Muscle layer of duodenum (tissue), 2 donors: Measurements from ENCODE around the gene ITSN1.

ENCODE experiments used
- H3K27ac ChIP-seq: one replicate; pipeline ENCODE4 v1.7.0; 2013; ENCODE audit warnings: mild to moderate bottlenecking, low read length
- H3K27me3 ChIP-seq: one replicate; pipeline ENCODE4 v1.7.0; 2013; ENCODE audit warnings: low read depth, mild to moderate bottlenecking, control low read depth, low read length
- H3K36me3 ChIP-seq, 2 donors: one replicate each; pipeline ENCODE4 v1.7.0; 2013; ENCODE audit warnings: low read length in 2 of 2, control low read depth in 1 of 2, mild to moderate bottlenecking in 1 of 2; ENCODE audit not compliant: insufficient read depth in 2 of 2, control insufficient read depth in 1 of 2
- H3K4me1 ChIP-seq, 2 donors: one replicate each; pipeline ENCODE4 v1.7.0; 2013; ENCODE audit warnings: low read length in 2 of 2, mild to moderate bottlenecking in 2 of 2, control low read depth in 1 of 2, moderate library complexity in 1 of 2; ENCODE audit not compliant: insufficient read depth in 2 of 2, control insufficient read depth in 1 of 2
- H3K4me3 ChIP-seq, 2 donors: one replicate each; pipeline ENCODE4 v1.7.0; 2013; ENCODE audit warnings: low read length in 2 of 2, low read depth in 1 of 2, mild to moderate bottlenecking in 1 of 2
- H3K9me3 ChIP-seq, 2 donors: one replicate each; pipeline ENCODE4 v1.7.0; 2013; ENCODE audit warnings: low read length in 2 of 2, control low read depth in 1 of 2, mild to moderate bottlenecking in 1 of 2; ENCODE audit not compliant: control insufficient read depth in 1 of 2
- donor health status: healthy.

The ITSN1 gene

DNA sequence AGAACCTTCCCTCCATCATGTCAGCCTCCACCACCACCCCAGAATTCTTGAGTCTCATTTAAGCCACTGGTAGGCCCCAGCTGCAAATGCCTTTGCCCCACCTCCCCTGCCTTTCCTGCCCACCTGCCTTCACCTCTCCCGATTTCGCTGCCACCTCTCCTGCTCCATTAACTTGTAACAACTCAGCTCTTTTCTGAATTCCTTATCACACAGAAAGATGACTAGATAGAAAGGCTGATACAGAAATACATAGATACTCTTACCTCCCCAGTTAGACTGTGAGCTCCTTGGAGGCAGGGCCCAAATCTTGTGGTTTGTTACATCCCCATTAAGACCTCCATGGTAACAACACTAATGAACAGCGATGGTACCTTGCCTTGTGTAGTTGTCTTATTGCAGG lies 203.8 kb downstream of the ITSN1 start:
- Histone ChIP-seq H3K4me1 (peaks cover 4 to 15% of the 10 kb centered on the region in 2 donors), H3K27ac (no peak overlapping the region), H3K9me3 (no peaks in the 10 kb centered on the region), H3K4me3 (no peak overlapping the region), H3K36me3 (no peaks in the 10 kb centered on the region), H3K27me3 (no peaks in the 10 kb centered on the region)

DNA sequence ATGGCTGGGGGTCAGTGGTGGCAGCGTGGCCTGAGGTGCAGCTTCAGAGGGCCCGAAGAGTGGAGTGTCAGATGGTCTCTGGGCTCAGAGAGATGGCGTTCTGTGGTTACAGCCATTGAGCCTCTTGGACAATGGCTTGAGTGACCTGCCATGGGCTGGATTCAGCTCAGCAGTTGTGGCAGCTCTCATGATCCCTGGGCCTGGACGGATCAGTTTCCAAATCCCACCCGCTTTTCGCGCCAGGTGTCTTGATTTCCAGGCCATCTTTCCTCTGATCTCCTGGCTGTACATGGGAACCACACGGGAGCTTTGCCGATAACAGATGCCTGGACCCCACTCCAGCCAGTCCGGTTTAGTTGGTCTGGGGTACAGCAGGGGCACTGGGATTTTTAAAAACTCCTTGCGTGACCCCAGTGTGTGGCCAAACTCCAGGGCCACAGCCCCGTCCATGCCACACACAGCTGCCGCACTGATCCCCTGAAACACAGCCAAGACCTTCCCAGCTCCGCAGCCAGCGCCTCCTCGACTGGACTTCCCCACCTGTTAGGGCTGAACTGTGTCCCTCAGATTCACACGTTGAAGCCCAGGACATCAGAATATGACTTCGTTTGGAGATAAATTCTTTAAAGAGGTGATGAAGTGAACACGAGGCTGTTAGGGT lies 205.4 kb downstream of the ITSN1 start:
- Histone ChIP-seq H3K27ac (no peak overlapping the region), H3K9me3 (no peaks in the 10 kb centered on the region), H3K27me3 (no peaks in the 10 kb centered on the region), H3K4me1 (peaks cover 4 to 14% of the 10 kb centered on the region in 2 donors), H3K36me3 (no peaks in the 10 kb centered on the region), H3K4me3 (no peak overlapping the region)

DNA sequence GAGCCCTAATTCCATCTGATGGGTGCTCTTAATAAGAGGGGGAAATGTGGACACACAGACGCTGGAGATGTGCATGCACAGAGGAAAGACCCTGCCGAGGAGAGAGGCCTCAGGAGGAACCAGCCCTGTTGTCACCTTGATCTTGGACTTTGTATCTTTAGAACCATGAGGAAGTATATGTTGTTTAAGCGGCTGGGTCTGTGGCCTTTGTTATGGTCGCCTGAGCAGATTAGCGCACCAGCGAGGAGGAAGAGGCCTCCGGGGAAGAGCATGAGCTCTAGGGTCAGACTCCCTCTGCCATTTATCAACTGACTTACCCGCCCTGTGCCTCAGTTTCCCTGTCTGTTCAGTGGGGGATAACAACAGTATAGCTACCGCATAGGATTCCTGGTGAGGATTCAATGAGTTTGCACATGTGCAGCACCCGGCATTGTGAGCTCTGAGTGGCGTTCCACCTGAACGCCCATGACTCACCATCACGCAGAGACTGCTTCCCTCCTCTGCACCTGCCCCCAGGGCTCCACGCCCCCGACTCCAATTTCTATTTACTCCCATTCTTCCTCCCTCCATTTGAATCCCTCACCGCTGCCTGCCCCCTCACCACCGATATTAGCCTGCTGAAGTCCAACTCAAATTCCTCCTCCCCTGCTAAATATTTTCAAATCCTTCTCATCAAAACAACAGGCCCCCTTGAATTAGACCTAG lies 206.1 kb downstream of the ITSN1 start:
- no peak overlapping the region for H3K4me3 ChIP-seq
- H3K9me3 ChIP-seq: no peaks in the 10 kb centered on the region
- peaks cover 3 to 11% of the 10 kb centered on the region in 2 donors for H3K4me1 ChIP-seq
- H3K27ac ChIP-seq: no peak overlapping the region
- no peaks in the 10 kb centered on the region for H3K27me3 ChIP-seq
- no peaks in the 10 kb centered on the region for H3K36me3 ChIP-seq

DNA sequence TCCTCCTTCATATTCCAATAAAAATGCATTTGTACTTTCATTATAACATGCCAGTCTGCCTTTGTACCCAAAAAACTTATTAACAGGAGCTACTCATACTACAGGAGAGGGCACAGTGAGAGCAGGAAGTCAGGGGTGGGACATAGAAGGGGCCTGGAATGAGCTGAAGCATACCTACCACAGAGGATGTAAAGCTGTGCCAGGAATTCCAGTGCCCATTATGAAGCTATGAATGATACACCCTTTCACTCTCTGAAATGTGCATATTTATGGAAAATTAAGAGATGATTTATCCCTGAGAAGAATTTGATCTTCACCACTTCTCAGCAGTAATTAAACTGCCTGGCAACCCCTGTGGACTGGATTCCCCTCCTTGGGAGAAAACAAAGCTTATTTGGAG lies 207.5 kb downstream of the ITSN1 start:
- H3K27me3 ChIP-seq: no peaks in the 10 kb centered on the region
- H3K9me3 ChIP-seq: no peaks in the 10 kb centered on the region
- H3K4me3 ChIP-seq: no peak overlapping the region
- H3K4me1 ChIP-seq: no peaks in the 10 kb centered on the region
- H3K27ac ChIP-seq: no peak overlapping the region
- H3K36me3 ChIP-seq: no peaks in the 10 kb centered on the region

DNA sequence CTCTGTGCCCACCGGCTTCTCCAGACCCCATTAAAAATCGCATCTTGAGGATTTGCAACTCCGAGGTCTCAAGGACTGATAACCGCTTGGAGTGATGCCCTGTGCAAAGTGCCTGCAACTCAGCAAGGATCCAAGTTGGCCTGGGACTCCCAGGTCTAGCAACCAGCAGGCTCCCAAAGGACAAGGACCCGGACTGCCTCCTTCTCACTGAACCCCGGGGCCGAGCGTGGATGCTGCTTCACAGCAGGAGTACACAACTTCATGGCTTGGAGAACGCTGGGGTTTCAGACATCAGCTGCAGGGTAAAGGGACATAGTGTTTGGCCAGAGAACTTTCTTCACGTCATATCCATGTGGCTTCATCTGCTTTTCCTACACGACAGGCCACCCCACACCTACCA lies 208.1 kb downstream of the ITSN1 start:
- no peak overlapping the region for H3K4me3 ChIP-seq
- no peaks in the 10 kb centered on the region for H3K27me3 ChIP-seq
- no peak overlapping the region for H3K27ac ChIP-seq
- H3K36me3 ChIP-seq: no peaks in the 10 kb centered on the region
- H3K9me3 ChIP-seq: no peaks in the 10 kb centered on the region
- H3K4me1 ChIP-seq: no peaks in the 10 kb centered on the region

DNA sequence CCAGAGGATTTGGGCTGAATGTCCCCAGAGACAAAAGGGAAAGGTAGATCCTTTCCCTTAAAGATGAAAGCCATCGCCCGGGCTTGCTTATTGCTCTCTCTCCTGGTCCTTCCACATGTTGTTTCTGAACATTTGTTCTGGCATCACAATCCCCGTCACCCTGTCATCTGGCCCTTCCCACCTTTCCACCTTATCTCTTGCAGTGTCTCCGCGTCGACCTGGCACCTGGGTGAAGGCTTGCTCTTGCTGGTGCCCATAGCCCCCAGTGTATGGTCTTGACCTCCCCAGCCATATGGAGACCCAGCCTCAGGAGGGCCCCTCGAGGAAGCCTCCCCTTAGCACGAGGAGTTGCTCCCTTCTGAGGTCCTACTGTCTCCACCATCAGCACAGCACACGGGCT lies 208.7 kb downstream of the ITSN1 start:
- no peaks in the 10 kb centered on the region for H3K4me1 ChIP-seq
- no peak overlapping the region for H3K27ac ChIP-seq
- no peaks in the 10 kb centered on the region for H3K36me3 ChIP-seq
- H3K4me3 ChIP-seq: no peak overlapping the region
- H3K9me3 ChIP-seq: no peaks in the 10 kb centered on the region
- H3K27me3 ChIP-seq: no peaks in the 10 kb centered on the region

DNA sequence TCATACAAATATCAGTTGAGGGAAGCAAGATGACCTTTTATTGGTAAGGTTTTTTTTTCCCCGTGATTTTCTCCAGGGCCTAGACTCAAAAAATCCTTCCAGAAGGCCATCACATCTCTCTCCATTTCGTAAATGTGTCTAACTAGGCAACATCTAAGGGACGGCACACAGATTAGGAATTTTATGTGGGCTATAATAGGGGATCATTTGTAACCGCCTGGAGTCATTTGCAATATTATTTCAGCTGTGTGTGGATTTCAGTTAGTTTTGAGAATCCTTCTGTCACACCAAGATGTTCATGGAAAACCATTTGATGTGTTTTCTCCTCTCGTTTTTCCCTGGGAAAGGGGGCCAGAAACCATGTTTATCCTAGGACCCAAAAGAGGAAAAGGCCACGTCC lies 210.2 kb downstream of the ITSN1 start:
- no peak overlapping the region for H3K27ac ChIP-seq
- H3K36me3 ChIP-seq: no peaks in the 10 kb centered on the region
- H3K9me3 ChIP-seq: no peaks in the 10 kb centered on the region
- H3K27me3 ChIP-seq: no peaks in the 10 kb centered on the region
- H3K4me1 ChIP-seq: no peaks in the 10 kb centered on the region
- no peak overlapping the region for H3K4me3 ChIP-seq

DNA sequence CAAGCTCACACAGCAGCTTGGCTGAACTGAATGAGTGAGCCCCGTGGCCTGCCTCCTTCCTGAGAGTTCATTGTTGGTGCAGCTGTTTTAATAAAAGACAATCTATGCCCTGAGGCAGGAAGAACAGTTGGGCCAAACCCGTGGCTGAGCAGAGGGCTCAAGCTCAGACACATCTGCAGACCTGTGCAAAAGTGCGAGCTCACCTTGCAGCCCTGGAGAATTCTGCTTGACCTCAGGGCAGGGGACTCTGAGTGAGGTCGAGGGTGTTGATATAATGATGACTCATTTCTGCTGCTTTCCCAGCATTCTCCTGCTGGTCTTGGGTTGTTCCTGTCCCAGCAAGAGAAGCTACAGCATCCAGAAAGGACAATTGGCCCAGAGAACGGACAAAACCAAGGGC lies 212.3 kb downstream of the ITSN1 start:
- no peak overlapping the region for H3K4me3 ChIP-seq
- H3K27ac ChIP-seq: no peak overlapping the region
- H3K9me3 ChIP-seq: no peaks in the 10 kb centered on the region
- H3K27me3 ChIP-seq: no peaks in the 10 kb centered on the region
- H3K36me3 ChIP-seq: no peaks in the 10 kb centered on the region
- H3K4me1 ChIP-seq: no peaks in the 10 kb centered on the region

DNA sequence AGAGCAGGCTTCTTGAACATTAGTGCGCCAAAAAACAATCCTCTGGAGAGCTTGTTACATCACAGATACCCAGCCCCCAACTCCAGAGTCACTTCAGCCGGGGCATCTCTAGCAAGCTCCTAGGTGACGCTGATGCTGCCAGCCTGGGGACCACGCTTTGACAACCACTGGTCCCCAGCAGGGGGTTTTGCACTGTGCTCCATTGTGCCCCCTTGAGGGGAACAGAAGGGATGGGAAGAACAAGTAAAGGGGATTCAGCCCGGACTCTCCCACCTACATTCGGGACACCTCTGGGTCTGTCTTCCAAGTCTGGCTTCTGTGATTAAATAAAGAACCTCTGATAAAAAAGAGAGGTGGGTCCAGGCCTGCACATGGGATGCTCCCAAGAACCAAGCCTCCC lies 212.9 kb downstream of the ITSN1 start:
- H3K9me3 ChIP-seq: no peaks in the 10 kb centered on the region
- no peak overlapping the region for H3K27ac ChIP-seq
- H3K27me3 ChIP-seq: no peaks in the 10 kb centered on the region
- no peaks in the 10 kb centered on the region for H3K4me1 ChIP-seq
- no peaks in the 10 kb centered on the region for H3K36me3 ChIP-seq
- no peak overlapping the region for H3K4me3 ChIP-seq

DNA sequence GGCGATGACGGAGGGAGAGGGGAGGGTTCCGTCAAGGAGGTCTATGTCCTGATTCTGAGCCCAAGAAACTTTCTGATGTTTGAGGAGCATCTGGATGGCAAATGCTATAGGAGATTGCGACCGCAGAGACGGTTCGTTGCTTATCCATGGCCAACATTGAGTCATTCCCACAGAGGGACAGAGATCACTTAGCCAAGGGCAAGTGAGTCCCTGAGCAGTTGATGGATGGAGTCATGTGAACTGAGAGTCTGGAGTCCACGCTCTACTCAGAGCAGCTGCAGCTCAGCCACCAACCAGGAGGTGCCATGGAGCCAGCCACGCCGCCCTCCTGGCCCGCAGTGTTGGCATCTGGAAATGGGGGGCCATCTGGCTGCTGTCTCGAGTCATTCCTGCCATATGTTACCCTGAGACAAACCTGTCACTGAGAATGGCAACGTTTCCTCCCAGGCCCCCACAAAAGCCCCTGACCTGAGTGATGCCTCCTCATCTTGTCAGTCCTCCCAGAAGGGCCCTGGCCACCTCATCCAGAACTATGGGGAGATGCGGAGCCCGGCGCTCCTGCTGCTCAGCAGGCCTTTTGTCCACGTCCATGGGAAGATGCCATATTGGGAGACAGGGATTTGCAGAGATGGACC lies 214.7 kb downstream of the ITSN1 start:
- H3K36me3 ChIP-seq: no peaks in the 10 kb centered on the region
- no peaks in the 10 kb centered on the region for H3K9me3 ChIP-seq
- no peak overlapping the region for H3K27ac ChIP-seq
- H3K4me1 ChIP-seq: no peaks in the 10 kb centered on the region
- no peak overlapping the region for H3K4me3 ChIP-seq
- no peaks in the 10 kb centered on the region for H3K27me3 ChIP-seq

DNA sequence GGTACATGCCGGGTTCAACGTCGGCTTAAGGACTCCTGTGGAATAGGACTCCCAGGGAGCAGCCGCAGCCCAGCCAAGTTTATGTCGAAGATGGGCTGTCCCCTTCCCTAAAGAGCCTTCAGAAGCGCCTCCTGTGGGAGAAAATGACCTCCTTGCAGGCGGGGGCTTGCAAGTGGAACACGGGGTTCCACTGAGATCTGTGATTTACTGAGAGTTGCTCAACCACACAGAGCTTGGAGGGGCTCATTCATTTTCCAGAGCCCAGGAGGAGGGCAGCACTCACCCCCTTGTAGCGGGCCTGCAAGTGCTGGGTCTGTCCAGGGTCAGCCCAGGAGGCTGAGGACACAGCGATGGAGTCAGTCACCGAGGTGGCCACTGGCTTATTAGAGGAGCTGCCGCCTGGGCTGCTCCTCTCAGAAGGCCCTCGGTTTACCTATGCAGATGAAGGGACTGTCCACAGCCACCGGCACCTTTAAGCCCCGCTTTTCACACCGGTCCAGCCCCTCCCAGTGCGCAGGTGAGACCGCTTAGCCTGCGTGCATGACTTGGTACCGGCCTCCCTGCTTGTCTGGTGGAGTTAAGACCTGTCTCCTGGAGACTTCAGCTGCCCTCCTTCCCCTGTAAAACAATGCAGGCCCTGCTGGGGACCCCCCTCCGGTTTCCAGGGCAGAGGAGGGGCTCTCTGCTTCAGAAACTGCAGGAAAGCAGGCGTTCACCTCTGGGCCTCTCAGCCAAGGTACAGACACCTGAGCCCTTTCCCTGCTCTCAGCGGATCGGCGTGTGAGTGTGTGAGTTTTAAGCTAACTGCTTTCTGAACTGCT lies 215.8 kb downstream of the ITSN1 start:
- Histone ChIP-seq H3K36me3 (no peaks in the 10 kb centered on the region), H3K27ac (no peak overlapping the region), H3K4me1 (no peaks in the 10 kb centered on the region), H3K27me3 (no peaks in the 10 kb centered on the region), H3K9me3 (no peaks in the 10 kb centered on the region), H3K4me3 (no peak overlapping the region)
